MV-4-11 (cell line): ENCODE results near the gene GPSM1.
"Not testable (repeated sequence)": the region's sequence is repeated elsewhere in the genome, so short reads cannot be mapped to it uniquely, and the experiment has no call there.

Source experiments
- DNase-seq: peaks from one replicate; lab custom pipeline; 2025; lab: John Stamatoyannopoulos, UW

GPSM1 gene

DNA sequence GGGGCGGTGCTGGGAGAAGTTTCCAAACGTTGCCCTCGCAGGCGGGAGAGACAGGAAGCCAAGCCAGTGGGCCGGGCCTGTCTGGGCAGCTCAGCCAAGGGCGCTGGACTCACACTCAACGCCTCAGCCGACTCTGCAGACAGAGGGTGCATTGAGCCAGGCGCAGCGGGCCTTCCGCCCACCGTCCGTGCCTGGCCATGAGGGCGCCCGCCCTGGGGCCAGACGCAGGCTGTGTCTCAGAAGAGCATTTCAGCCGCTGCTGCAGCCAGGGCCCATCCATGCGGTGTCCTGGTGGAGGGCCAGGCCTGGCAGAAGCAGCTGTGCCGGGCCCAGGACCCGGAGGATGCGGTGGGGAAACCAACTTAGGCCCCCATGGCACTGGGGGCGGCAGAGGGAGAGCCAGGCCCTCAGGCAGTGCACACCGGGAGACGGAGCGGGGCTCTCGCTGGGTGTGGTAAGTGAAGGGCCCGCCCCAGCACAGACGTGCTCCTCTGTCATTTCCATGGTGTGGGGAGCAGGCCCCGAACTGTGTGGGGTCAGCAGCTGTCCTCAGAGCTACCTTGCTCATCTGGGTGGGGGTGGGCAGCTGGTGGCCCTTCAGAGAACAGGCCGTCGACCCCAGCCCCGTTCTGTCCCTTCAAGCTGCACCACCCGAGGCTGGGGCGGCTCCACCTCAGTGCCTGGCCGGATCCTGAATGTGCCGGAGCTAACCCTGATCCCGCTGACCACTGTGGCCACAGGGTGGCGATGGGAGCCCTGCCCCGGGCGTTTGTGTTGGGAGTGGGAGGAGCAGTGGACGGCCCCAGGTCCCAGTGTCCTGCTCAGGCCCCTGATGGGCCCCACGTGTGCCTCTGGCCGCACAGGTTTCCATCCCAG lies 18.2 kb downstream of the GPSM1 start:
- DNase-seq, result no peak

DNA sequence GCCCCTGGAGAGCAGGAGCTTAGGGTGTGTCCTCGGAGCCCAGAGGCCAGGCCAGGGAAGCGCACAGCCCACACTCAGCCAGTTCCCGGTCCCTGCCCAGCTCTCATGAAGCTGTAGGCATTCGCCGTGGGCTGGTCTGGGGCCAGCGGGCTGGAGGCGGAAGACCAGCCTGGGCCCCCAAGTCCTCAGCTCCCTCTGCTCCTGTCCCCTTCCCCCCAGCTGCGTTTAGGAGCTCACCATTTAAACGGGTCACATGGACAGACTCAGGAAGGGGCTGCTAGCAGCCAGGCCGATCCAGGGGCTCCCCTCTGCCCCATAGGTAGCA lies 18.8 kb downstream of the GPSM1 start:
- no peak for DNase-seq

DNA sequence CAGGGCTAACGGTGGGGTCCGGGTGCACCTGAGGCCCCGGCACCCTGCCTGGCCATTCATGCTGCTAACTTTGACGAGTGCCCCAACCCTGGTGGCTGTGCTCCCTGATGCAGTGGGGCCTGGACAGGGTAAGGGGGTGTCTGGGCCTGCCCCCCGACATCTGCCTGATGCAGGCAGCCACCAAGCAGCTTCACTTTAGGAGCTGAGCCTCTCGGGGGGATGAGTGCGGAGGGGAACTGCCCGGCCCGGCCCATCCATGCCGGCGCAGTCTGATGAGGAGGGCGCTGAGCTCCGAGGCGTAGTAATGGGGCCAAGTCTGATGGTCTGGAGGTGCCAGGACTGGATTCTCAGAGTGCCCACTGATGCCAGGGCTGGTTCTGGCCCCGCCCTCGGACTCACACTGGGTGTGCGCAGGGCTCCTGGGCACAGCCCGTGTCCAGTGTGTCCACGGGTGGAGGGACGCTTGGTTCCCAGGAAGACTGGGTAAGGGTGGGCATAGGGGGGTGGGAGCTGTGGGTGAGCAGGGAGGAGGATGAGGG lies 19.7 kb downstream of the GPSM1 start:
- no peak for DNase-seq

- DNase-seq, result no peak
Observed at GRCh38 chr9:136347472-136348256, 20.3 kb downstream of the GPSM1 start.

- DNase-seq, result no peak
Observed at GRCh38 chr9:136348691-136349090, 21.4 kb downstream of the GPSM1 start.

DNA sequence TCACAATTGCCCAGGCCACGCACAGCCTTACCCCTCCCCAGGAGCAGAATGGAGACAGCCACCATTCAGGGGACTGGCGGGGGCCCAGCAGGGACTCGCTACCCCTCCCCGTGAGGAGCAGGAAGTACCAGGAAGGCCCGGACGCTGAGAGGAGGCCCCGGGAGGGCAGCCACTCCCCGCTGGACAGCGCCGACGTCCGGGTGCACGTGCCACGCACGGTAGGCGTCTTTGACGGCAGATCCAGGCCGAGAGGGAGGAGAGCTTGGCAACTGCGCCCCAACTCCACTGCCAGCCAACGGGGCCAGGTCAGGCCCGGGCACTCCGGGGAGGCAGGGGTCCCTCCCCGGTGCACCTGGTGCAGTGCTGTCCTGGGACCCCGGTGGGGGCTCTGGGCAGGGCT lies 22.2 kb downstream of the GPSM1 start:
- no peak for DNase-seq

DNA sequence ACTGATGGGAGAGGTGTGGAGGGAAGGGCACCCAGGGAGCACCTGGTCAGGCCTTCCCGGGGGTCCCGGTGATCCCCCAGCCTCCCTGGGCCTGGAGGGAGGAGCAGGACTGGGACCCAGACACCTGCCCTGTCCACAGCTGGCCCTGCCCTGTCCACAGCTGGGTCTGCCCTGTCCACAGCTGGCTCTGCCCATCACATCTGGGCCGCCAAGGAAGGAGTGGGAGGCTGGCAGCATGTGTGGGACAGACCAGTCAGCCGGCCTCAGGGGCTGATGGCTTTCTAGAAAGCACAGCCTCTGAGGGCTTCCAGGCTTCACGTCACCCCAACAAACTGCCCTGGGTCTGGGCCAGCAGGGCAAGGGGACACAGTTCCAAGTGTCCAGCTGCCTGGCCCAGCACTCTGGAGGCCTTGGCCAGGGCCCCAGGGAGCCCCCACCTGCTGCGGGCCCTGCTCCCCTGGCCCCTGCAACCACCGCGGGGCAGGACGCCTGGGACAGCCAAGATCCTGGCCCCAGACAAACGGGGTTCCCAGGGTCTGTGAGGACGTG lies 24.0 kb downstream of the GPSM1 start:
- no peak for DNase-seq

- not testable (repeated sequence) for DNase-seq
Observed at GRCh38 chr9:136351868-136352267, 24.5 kb downstream of the GPSM1 start.

DNA sequence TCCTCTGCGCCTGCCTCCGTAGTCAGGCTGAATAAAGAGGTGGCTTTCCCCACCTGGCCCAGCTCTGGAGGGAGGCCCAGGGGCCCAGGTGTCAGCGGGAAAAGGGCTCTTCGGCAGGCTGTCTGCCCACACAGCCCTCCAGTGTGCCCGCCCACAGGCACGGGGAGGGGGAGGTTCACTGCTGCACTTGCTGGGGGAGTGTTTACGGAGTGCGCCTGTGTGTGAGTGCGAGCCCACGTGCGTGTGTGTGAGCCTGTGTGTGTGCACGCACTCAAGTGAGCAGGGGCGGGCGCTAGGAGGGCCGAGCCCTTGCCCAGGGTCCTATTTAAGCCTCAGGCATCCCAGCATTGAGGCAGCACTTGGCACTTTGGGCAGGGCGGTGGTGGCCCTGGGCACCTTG lies 25.3 kb downstream of the GPSM1 start:
- no peak for DNase-seq

DNA sequence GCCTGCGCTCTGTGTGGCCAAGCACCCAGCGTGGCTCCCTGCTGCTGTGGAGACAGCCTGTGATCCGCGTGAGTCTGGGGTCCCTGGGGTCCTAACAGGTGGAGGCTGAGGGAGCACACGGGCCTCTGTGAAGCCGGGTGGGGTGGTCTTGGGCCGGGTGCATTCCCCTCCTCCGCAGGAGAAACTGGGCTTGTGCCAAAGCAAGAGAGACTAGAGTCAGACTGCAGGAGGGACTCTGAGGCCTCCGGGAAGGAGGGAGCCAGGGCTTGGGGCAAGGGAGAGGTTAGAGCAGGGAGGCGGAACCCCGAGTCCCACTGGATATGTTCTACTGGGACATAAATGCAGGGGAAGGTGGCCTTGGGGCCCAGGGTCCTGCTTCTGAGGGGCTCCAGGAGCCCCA lies 25.7 kb downstream of the GPSM1 start:
- DNase-seq, result no peak

DNA sequence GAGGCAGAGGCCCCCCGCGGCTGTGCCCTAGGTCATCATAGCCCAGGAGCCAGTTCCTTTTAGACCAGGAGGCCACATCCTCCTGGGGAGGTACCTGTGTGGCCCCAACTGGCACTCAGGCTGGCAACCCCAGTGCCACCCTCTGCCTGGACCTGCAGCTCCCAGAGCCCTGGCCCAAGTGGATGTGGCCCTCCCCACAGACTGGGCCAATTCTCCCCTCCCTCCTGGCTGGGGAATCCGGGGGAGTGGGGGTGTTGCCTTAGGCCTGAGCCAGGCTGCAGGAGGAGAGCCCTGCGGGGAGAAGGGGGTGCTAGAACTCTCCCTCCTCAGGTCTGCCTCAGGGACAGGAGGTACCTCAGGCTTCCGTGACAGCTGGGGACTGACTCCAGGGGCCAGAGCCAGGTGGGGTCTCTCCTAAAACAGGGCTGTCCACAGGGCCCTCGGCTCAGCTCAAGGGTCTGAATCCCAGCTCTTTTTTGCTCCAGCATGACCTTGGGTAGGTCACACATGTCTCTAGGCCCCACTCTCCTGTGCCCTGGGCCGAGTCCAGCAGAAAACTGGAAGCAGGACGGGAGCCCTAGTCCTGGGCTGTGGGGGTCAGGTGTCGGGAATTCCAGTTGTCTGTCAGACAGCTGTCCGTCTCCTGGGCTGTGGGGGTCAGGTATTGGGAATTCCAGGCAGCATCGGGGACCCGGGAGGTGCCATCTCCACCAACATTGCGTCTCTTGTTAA lies 26.6 kb downstream of the GPSM1 start:
- no peak for DNase-seq

- DNase-seq, result no peak
Observed at GRCh38 chr9:136354592-136355085, 27.3 kb downstream of the GPSM1 start.

GRCh38 chr9:136355616-136356557 lies 28.5 kb downstream of the GPSM1 start:
- no peak for DNase-seq

DNA sequence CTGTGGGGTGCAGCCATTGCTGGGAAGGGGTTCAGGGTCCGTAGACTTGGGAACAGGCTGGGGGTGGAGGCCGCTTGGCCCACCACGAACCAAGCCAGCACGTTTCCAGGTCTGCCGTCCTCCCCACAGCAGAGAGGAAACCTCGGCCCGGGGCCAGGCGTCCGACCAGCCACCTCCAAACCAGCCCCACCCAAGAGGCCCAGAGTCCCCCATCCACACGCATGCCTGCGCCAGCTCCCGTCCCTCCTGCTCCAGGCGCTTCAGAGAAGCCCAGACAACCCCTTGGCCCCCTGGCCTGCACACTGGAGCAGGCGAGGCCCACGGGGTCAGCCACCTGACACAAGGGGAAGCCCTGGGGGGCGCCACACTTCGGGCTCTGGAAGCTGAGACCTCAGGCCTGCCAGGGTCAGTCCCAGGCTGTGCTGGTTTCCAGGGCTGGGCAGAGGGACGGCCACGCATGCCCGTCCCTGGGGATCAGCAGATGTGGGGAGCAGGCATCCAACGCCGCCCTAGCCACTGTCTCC lies 29.9 kb downstream of the GPSM1 start:
- DNase-seq, result no peak

DNA sequence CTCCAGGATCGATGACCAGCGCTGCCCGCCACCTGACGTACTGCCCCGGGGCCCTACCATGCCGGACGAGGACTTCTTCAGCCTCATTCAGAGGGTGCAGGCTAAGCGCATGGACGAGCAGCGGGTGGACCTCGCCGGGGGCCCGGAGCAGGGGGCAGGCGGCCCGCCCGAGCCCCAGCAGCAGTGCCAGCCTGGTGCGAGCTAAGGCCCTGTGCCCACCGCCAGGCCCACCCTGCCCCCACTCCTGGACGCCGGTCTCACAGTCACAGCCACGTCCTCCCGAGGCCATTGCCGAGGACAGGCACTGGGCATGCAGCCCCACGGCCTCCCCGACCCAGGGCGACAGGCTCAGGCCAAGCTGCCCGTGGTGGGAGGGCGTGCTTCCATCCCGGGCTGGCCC lies 30.7 kb downstream of the GPSM1 start:
- no peak for DNase-seq

DNA sequence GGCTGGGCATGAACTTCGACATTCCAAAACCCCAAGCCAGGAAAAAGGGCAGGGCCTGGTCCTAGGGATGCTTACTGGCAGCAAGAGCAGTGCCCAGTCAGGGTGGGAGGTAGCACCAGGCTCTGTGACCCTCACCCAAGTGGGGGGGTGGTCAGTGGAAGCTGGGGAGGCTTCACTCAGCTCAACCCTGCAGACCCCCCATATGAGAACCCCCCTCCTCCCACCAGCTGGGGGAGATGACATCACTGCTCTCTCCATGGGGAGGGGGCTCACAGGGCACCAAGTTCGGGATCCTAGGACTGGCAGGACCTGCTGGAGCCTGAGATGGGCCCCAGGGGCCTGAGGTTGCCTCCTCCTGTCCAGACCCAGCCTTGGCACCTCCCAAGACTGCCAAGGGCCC lies 31.5 kb downstream of the GPSM1 start:
- no peak for DNase-seq

GRCh38 chr9:136359774-136360718 lies 32.7 kb downstream of the GPSM1 start:
- no peak for DNase-seq

- DNase-seq, result no peak
Observed at GRCh38 chr9:136361047-136361753, 33.9 kb downstream of the GPSM1 start.
